IMR-90 (cell line): Measurements from ENCODE around the gene KRT79.

Experiments used
- BHLHE40 ChIP-seq: fragments of 150-350 bp; IDR thresholded peaks from 2 replicates; pipeline ENCODE4 v1.6.1; 2016; ENCODE audit warnings: mild to moderate bottlenecking, low read depth, low read length
- CEBPB ChIP-seq: IDR thresholded peaks from 2 replicates; pipeline ENCODE4 v1.6.1; 2012; ENCODE audit warnings: low read depth, low read length, improper control_type of control experiment
- MAFK ChIP-seq: IDR thresholded peaks from 2 replicates; pipeline ENCODE4 v1.6.1; 2012; ENCODE audit warnings: low read depth, low read length, improper control_type of control experiment
- MAZ ChIP-seq: IDR thresholded peaks from 2 replicates; pipeline ENCODE4 v1.6.1; 2012; ENCODE audit warnings: low read depth, mild to moderate bottlenecking, low read length, improper control_type of control experiment, moderate library complexity, borderline replicate concordance
- MXI1 ChIP-seq: IDR thresholded peaks from 2 replicates; pipeline ENCODE4 v1.6.1; 2012; ENCODE audit warnings: low read depth, mild to moderate bottlenecking, low read length, moderate library complexity, borderline replicate concordance
- POLR2A ChIP-seq: IDR thresholded peaks from 2 replicates; pipeline ENCODE4 v1.6.1; 2012; ENCODE audit warnings: mild to moderate bottlenecking, low read depth, low read length
- RAD21 ChIP-seq: IDR thresholded peaks from 2 replicates; pipeline ENCODE4 v1.6.1; 2012; ENCODE audit warnings: low read length, improper control_type of control experiment
- RCOR1 ChIP-seq: IDR thresholded peaks from 2 replicates; pipeline ENCODE4 v1.6.1; 2012; ENCODE audit warnings: mild to moderate bottlenecking, low read length, improper control_type of control experiment; ENCODE audit not compliant: insufficient replicate concordance
- RFX5 ChIP-seq: IDR thresholded peaks from 2 replicates; pipeline ENCODE4 v1.8.0; 2012; ENCODE audit warnings: low read depth, mild to moderate bottlenecking, low read length, moderate library complexity
- SMC3 ChIP-seq: fragments of 150-350 bp; IDR thresholded peaks from 2 replicates; pipeline ENCODE4 v1.6.1; 2016; ENCODE audit warnings: low read depth, mild to moderate bottlenecking, antibody characterized with exemption, low read length, moderate library complexity
- TF ChIP-seq, protein P1 (sequence below): conservative IDR thresholded peaks from 2 replicates; pipeline ENCODE4 v1.5.1; 2012; ENCODE audit warnings: mild to moderate bottlenecking, low read depth, low read length, improper control_type of control experiment
- TF ChIP-seq, protein P2 (sequence below): fragments of 150-350 bp; IDR thresholded peaks from 2 replicates; pipeline ENCODE4 v1.6.1; 2016; ENCODE audit warnings: low read depth, mild to moderate bottlenecking, low read length, moderate library complexity, borderline replicate concordance
- TF ChIP-seq, protein P3 (sequence below): fragments of 150-350 bp; IDR thresholded peaks from 2 replicates; pipeline ENCODE4 v1.6.1; 2017; ENCODE audit warnings: mild to moderate bottlenecking, antibody characterized with exemption, low read length, low read depth

DNA sequence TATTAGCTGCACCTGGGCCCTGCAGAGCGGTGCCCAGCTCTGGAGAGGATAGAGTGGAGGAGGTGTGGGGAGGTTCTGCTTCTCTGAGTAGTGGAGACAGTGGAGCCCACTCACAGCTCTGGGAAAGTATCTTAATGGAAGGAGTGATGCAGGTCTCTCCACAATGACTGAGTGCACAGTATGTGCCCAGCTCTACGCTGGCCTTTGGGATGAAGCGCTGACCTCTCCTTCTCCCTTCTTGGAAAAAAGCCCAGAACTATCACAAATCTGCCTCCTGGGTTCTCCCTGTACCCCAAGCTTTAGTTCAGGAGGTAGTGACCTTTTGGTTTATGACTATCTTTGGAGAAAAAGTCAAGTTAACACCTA is 37.7 kb downstream of the KRT79 start:
- TF ChIP-seq MAZ, result no peak
- no peak for TF ChIP-seq MAFK
- TF ChIP-seq, protein P1, sequence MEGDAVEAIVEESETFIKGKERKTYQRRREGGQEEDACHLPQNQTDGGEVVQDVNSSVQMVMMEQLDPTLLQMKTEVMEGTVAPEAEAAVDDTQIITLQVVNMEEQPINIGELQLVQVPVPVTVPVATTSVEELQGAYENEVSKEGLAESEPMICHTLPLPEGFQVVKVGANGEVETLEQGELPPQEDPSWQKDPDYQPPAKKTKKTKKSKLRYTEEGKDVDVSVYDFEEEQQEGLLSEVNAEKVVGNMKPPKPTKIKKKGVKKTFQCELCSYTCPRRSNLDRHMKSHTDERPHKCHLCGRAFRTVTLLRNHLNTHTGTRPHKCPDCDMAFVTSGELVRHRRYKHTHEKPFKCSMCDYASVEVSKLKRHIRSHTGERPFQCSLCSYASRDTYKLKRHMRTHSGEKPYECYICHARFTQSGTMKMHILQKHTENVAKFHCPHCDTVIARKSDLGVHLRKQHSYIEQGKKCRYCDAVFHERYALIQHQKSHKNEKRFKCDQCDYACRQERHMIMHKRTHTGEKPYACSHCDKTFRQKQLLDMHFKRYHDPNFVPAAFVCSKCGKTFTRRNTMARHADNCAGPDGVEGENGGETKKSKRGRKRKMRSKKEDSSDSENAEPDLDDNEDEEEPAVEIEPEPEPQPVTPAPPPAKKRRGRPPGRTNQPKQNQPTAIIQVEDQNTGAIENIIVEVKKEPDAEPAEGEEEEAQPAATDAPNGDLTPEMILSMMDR, result no peak
- TF ChIP-seq MXI1, result no peak
- TF ChIP-seq POLR2A, result no peak
- no peak for TF ChIP-seq RAD21
- TF ChIP-seq RFX5, result no peak
- no peak for TF ChIP-seq BHLHE40
- TF ChIP-seq RCOR1, result no peak
- TF ChIP-seq SMC3, result no peak
- TF ChIP-seq, protein P2, sequence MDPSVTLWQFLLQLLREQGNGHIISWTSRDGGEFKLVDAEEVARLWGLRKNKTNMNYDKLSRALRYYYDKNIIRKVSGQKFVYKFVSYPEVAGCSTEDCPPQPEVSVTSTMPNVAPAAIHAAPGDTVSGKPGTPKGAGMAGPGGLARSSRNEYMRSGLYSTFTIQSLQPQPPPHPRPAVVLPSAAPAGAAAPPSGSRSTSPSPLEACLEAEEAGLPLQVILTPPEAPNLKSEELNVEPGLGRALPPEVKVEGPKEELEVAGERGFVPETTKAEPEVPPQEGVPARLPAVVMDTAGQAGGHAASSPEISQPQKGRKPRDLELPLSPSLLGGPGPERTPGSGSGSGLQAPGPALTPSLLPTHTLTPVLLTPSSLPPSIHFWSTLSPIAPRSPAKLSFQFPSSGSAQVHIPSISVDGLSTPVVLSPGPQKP, result no peak
- TF ChIP-seq, protein P3, sequence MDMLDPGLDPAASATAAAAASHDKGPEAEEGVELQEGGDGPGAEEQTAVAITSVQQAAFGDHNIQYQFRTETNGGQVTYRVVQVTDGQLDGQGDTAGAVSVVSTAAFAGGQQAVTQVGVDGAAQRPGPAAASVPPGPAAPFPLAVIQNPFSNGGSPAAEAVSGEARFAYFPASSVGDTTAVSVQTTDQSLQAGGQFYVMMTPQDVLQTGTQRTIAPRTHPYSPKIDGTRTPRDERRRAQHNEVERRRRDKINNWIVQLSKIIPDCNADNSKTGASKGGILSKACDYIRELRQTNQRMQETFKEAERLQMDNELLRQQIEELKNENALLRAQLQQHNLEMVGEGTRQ, result no peak
- TF ChIP-seq CEBPB, result no peak
